Peyer's patch (tissue), 4 donors: ENCODE measurements around the gene ANKRD65.
"Not testable (repeated sequence)": the region's sequence is repeated elsewhere in the genome, so short reads cannot be mapped to it uniquely, and the experiment has no call there.

Experiments
- POLR2A ChIP-seq, 2 donors: fragments of 450-650 bp; IDR thresholded peaks; one replicate each; pipeline ENCODE4 v1.5.1; 2017; ENCODE audit warnings: antibody characterized with exemption in 2 of 2, mild to moderate bottlenecking in 2 of 2, moderate library complexity in 2 of 2
- TF ChIP-seq, protein P1 (sequence below), 6 experiments: fragments of 450-650 bp in 4 of 6; fragments of 200-600 bp in 2 of 6; sonication (generic) in 1 of 6; IDR thresholded peaks; one replicate each; pipeline ENCODE4 v1.5.1; 2017 to 2019; ENCODE audit warnings: antibody characterized with exemption in 6 of 6, mild to moderate bottlenecking in 3 of 6, moderate library complexity in 1 of 6

DNA sequence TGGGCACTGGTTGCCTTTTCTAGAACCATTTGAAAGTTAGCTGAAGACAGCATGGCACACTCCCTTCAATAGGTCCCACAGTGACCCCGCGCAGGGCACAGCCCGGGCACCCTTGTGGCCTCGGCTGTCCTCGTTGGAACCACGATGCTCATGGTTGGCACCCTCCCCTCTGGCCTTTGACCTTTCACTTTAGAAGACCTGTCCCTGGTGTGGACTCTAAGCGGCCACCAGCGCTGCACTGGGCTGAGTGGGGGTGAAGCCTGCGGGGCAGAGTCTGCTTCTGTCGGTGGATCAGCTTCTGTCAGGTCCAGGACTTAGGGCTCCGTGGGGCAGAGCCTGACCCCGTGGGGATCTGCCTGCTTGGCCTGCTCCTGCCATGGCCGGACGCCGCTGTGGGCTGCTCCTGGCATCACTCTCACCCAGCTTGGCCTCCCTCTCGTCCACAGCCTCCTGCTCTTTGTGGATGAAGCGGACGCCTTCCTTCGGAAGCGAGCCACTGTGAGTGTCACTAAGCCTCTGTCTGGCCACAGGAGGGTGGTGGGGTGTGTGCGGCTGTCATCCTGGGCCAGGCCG, 35.7 kb upstream of the ANKRD65 start:
- TF ChIP-seq, protein P1, sequence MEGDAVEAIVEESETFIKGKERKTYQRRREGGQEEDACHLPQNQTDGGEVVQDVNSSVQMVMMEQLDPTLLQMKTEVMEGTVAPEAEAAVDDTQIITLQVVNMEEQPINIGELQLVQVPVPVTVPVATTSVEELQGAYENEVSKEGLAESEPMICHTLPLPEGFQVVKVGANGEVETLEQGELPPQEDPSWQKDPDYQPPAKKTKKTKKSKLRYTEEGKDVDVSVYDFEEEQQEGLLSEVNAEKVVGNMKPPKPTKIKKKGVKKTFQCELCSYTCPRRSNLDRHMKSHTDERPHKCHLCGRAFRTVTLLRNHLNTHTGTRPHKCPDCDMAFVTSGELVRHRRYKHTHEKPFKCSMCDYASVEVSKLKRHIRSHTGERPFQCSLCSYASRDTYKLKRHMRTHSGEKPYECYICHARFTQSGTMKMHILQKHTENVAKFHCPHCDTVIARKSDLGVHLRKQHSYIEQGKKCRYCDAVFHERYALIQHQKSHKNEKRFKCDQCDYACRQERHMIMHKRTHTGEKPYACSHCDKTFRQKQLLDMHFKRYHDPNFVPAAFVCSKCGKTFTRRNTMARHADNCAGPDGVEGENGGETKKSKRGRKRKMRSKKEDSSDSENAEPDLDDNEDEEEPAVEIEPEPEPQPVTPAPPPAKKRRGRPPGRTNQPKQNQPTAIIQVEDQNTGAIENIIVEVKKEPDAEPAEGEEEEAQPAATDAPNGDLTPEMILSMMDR (IDR thresholded peaks at IDR 0.05): not testable (repeated sequence)
- not testable (repeated sequence) for TF ChIP-seq POLR2A (IDR thresholded peaks at IDR 0.05)
